Parathyroid adenoma (tissue), 2 donors: ENCODE results near the gene C2orf92.
"Not testable (repeated sequence)": the region's sequence is repeated elsewhere in the genome, so short reads cannot be mapped to it uniquely, and the experiment has no call there.

ENCODE experiments used
- H2AFZ ChIP-seq: fragments of 300-600 bp; sonication (generic); one replicate; pipeline ENCODE4 v1.7.0; 2017; ENCODE audit warnings: antibody characterized with exemption, mild to moderate bottlenecking
- H3K27ac ChIP-seq: fragments of 300-600 bp; sonication (generic); one replicate; pipeline ENCODE4 v1.7.0; 2017
- H3K27me3 ChIP-seq: fragments of 300-600 bp; sonication (generic); one replicate; pipeline ENCODE4 v1.7.0; 2017; ENCODE audit warnings: low read length; ENCODE audit not compliant: control insufficient read depth, insufficient read depth
- H3K36me3 ChIP-seq: fragments of 300-600 bp; sonication (generic); one replicate; pipeline ENCODE4 v1.7.0; 2017; ENCODE audit warnings: low read length; ENCODE audit not compliant: control insufficient read depth, insufficient read depth
- H3K4me1 ChIP-seq: fragments of 300-600 bp; sonication (generic); one replicate; pipeline ENCODE4 v1.7.0; 2017; ENCODE audit warnings: control low read depth
- H3K4me2 ChIP-seq: fragments of 300-600 bp; sonication (generic); one replicate; pipeline ENCODE4 v1.7.0; 2017; ENCODE audit warnings: low read length
- H3K4me3 ChIP-seq: fragments of 300-600 bp; sonication (generic); one replicate; pipeline ENCODE4 v1.7.0; 2017; ENCODE audit warnings: low read depth, low read length
- H3K79me2 ChIP-seq: fragments of 300-600 bp; sonication (generic); one replicate; pipeline ENCODE4 v1.7.0; 2017; ENCODE audit warnings: control low read depth
- H3K9ac ChIP-seq: fragments of 300-600 bp; sonication (generic); one replicate; pipeline ENCODE4 v1.7.0; 2017; ENCODE audit warnings: mild to moderate bottlenecking
- H3K9me3 ChIP-seq: fragments of 300-600 bp; sonication (generic); one replicate; pipeline ENCODE4 v1.7.0; 2017; ENCODE audit warnings: low read length; ENCODE audit not compliant: control insufficient read depth
- CTCF ChIP-seq: fragments of 300-600 bp; sonication (generic); IDR thresholded peaks from one replicate; pipeline ENCODE4 v1.7.0; 2017; ENCODE audit warnings: antibody characterized with exemption, mild to moderate bottlenecking
- donor health status: primary hyperparathyroidism.

The C2orf92 gene

DNA sequence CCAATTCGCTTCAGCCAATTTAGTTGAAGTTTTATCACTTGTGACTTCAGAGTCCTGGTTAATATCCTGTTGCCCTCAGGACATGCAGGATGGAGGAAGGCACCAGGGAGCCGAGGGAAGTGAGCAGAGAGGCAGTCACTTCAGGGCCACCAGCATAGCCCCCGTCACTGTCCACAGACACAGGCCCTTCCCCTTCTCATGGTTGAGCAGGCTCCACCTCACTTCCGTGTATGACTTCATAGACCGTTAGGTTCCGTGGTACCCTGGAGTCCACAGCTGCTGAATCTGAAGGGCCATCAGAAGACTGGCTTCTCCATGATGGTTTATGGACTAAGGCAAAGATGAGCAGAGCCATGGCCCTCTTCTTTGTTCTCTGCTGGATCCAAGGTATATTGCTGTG is at the start of gene C2orf92:
C2orf92 (plus strand) TSS at position 266 of the 400 bp plus-strand sequence; CDS start at position 342, 76 bp downstream.
- Histone ChIP-seq H3K4me3 (no peak within 1 kb of the TSS), H3K9ac (no peak within 1 kb of the TSS), H2AFZ (no peak within 1 kb of the TSS), H3K4me2 (no peak within 1 kb of the TSS), H3K27ac (no peak within 1 kb of the TSS), H3K27me3 (no peaks in the 10 kb centered on the region), H3K9me3 (no peaks in the 10 kb centered on the region), H3K79me2 (no peaks in the 10 kb centered on the region), H3K4me1 (no peaks in the 10 kb centered on the region), H3K36me3 (no peaks in the 10 kb centered on the region)
- TF ChIP-seq CTCF = no peak

DNA sequence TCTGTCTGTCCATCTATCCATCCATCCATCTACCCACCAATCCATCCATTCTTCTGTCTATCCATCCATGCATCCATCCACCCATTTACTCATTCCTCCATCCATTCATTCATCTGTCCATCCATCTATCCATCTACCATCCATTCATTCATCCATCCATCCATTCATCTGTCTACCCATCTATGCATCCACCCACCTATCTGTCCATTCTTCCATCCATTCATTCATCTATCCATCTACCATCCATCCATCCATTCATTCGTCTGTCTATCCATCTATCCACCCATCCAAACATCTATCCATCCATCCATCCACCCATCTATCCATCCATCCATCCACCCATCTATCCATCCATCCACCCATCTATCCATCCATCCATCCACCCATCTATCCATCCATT is 49.0 kb upstream of the C2orf92 start:
- not testable (repeated sequence) for H3K9ac ChIP-seq, H3K4me2 ChIP-seq, H3K36me3 ChIP-seq, H3K27ac ChIP-seq, H3K4me3 ChIP-seq, H2AFZ ChIP-seq, H3K4me1 ChIP-seq, H3K9me3 ChIP-seq, H3K79me2 ChIP-seq, H3K27me3 ChIP-seq

- H3K36me3 ChIP-seq, H3K4me2 ChIP-seq, H3K9ac ChIP-seq, H3K27ac ChIP-seq, H3K4me3 ChIP-seq, H3K27me3 ChIP-seq, H3K79me2 ChIP-seq, H2AFZ ChIP-seq, H3K9me3 ChIP-seq, H3K4me1 ChIP-seq: not testable (repeated sequence)
Measured at GRCh38 chr2:97622976-97623375, 46.5 kb upstream of the C2orf92 start.

DNA sequence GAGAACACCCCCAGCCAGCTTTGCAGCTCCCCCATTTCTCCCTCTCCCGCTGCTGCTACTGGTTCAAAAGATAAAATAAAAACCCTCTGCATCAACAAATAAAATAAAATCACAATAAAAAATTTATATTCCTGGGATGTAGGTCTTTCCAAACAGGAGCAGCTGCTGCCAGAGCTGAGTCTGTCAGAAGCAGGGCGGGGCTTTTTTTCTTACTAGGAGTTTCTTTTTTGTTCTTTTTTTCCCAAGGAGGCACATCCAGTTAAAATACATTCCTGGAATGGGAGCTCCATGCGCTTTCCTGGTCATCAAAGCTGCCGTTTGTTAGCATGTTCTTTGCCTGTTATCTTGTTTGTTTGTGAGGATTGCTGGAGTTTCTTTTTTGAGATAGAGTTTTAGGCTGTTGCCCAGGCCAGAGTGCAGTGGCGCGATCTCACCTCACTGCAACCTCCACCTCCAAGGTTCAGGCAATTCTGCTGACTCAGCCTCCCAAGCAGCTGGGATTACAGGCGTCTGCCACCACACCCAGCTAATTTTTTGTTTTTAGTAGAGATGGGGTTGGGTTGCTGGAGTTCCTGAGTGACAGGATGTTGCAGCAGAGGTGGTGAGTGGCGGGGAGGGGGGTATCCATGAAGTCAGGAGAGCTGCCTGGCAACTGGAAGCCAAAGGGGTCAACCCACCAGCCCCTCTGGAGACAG is 44.0 kb upstream of the C2orf92 start:
- H3K4me2 ChIP-seq, H3K79me2 ChIP-seq, H3K36me3 ChIP-seq, H3K4me1 ChIP-seq, H3K27ac ChIP-seq, H2AFZ ChIP-seq, H3K27me3 ChIP-seq, H3K9ac ChIP-seq, H3K9me3 ChIP-seq, H3K4me3 ChIP-seq: not testable (repeated sequence)

GRCh38 chr2:97626049-97626430 is 43.5 kb upstream of the C2orf92 start:
- not testable (repeated sequence) for H2AFZ ChIP-seq, H3K4me2 ChIP-seq, H3K36me3 ChIP-seq, H3K9ac ChIP-seq, H3K79me2 ChIP-seq, H3K27ac ChIP-seq, H3K27me3 ChIP-seq, H3K4me3 ChIP-seq, H3K9me3 ChIP-seq, H3K4me1 ChIP-seq

- no peak overlapping the region for H3K27ac ChIP-seq
- no peak overlapping the region for H3K9ac ChIP-seq
- H3K4me2 ChIP-seq = no peak overlapping the region
- TF ChIP-seq CTCF = no peak
- no peaks in the 10 kb centered on the region for H3K36me3 ChIP-seq
- peaks cover 13% of the 10 kb centered on the region for H3K4me1 ChIP-seq
- H3K79me2 ChIP-seq = peaks cover 5% of the 10 kb centered on the region
- no peaks in the 10 kb centered on the region for H3K27me3 ChIP-seq
- H3K9me3 ChIP-seq = no peaks in the 10 kb centered on the region
- no peak overlapping the region for H3K4me3 ChIP-seq
- no peak overlapping the region for H2AFZ ChIP-seq
Measured at GRCh38 chr2:97644023-97644717, 25.3 kb upstream of the C2orf92 start.
